NB4 (cell line): Measurements from ENCODE around the gene ZC2HC1B.

Source experiments
- DNase-seq: peaks from one replicate; pipeline ENCODE4 v3.0.0; 2010; ENCODE audit warnings: low read depth
- H3K4me3 ChIP-seq: one replicate; pipeline ENCODE4 v1.5.1; 2011; ENCODE audit warnings: mild to moderate bottlenecking, low read depth, low read length, moderate library complexity
- CTCF ChIP-seq: IDR thresholded peaks from one replicate; pipeline ENCODE4 v1.5.1; 2012; ENCODE audit warnings: low read depth, low read length
- MAX ChIP-seq: IDR thresholded peaks from 2 replicates; pipeline ENCODE4 v1.6.1; 2011; ENCODE audit warnings: low read depth, low read length
- MYC ChIP-seq: IDR thresholded peaks from 2 replicates; pipeline ENCODE4 v1.6.1; 2011; ENCODE audit warnings: low read depth, low read length
- POLR2A ChIP-seq: IDR thresholded peaks from 2 replicates; pipeline ENCODE4 v1.6.1; 2011; ENCODE audit warnings: mild to moderate bottlenecking; ENCODE audit not compliant: insufficient read length; ENCODE audit errors: extremely low read depth

The ZC2HC1B gene

GRCh38 chr6:143961066-143961465 is 96.8 kb downstream of the ZC2HC1B start:
- no peak for TF ChIP-seq CTCF
- no peak for TF ChIP-seq MYC
- TF ChIP-seq MAX: no peak
- no peak for TF ChIP-seq POLR2A
- DNase-seq: no peak
- no peak overlapping the region for H3K4me3 ChIP-seq

- H3K4me3 ChIP-seq: no peak overlapping the region
- no peak for DNase-seq
- no peak for TF ChIP-seq CTCF
- no peak for TF ChIP-seq MAX
- TF ChIP-seq MYC: no peak
- no peak for TF ChIP-seq POLR2A
These were observed 97.9 kb downstream of the ZC2HC1B start for GRCh38 chr6:143961886-143962878.

GRCh38 chr6:143963158-143963919 is 99.1 kb downstream of the ZC2HC1B start:
- DNase-seq: no peak
- no peak overlapping the region for H3K4me3 ChIP-seq
- no peak for TF ChIP-seq MYC
- TF ChIP-seq MAX: no peak
- no peak for TF ChIP-seq CTCF
- TF ChIP-seq POLR2A: no peak

GRCh38 chr6:143964674-143965081 is 100.4 kb downstream of the ZC2HC1B start:
- H3K4me3 ChIP-seq: no peak overlapping the region
- no peak for DNase-seq
- TF ChIP-seq POLR2A (no peak), MYC (no peak), MAX (no peak), CTCF (no peak)

- peak; percentile 11 for DNase-seq
- TF ChIP-seq POLR2A: no peak
- TF ChIP-seq MYC: no peak
- no peak for TF ChIP-seq CTCF
- no peak for TF ChIP-seq MAX
- no peak overlapping the region for H3K4me3 ChIP-seq
These were observed 101.4 kb downstream of the ZC2HC1B start for GRCh38 chr6:143965503-143966171.
